GM21825 (cell line): ENCODE data around the gene ATP2A1.

Experiments
- ATAC-seq: cut with Tn5 transposase; IDR thresholded peaks from one replicate; pipeline ENCODE4 v1.9.1; 2021; ENCODE audit warnings: mild to moderate bottlenecking, moderate library complexity; ENCODE audit not compliant: unreplicated experiment

The ATP2A1 gene

DNA sequence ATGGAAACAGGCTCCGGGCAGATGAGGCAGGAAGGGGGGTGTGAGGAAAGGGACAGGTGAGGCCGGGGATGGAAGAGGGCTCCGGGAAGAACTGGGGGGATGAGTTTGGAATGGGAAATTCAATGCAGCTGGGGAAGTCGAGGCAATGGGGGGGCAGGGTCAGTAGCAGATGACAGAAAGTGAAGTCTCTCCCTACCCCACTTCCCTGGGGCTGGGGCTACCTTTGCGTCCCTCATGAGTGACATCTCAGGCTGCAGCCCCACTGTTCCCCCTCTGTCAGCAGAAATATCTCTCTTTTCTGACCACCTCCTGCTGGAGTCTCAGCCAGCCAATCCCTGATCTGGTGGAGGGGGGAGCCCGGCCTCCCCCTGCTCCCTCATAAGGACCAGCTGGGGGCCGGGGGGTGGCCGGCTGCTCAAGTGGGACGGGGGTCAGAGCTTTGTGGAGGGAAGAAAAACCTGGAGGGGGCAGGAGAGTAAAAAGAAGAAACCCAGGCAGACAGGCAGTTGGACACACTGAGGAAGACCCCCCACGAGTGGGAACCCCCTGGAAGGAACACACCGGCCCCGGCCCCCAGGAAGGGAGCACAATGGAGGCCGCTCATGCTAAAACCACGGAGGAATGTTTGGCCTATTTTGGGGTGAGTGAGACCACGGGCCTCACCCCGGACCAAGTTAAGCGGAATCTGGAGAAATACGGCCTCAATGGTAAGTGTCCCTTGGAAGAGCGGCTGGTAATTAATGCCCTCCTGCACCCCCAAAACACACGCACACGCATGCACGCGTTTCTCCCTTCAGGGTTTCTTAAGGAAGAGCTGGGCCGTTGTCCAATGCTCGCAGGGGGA lies at the start of gene ATP2A1:
Gene ATP2A1, plus strand, starts transcription at position 406 of the 844 bp plus-strand sequence. Its CDS starts 184 bp downstream, at position 590.
- no peak for ATAC-seq

DNA sequence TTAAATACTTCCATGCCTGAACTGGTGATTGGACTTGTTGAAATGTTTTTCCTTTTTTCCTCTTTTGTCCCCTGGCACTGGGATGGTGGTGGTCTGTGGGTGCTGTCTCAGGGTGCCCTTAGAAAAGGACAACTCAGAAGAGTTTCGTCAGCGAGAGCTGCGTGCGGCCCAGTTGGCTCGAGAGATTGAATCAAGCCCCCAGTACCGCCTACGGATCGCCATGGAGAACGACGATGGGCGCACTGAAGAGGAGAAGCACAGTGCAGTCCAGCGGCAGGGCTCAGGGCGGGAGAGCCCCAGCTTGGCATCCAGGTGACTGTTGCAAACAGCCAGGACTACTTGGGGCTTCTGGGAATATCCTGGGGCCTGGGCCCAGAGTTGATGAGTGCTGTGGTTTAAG lies 48.5 kb upstream of the ATP2A1 start:
- no peak for ATAC-seq

DNA sequence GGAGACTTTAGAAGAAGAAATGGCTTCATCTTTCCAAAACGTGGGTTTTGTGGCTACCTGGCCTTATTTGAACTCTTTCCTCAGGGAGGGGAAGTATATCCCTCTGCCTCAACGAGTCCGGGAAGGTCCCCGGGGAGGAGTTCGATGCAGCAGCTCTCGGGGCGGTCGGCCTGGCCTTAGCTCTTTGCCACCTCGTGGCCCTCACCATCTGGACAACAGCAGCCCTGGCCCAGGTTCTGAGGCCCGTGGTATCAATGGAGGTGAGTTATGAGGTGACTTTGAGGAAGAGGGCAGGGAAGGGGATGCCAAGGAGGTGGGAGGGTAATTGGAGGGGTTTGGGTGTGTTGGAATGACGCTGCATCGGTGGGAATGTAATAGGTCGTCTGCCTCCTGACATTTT lies 47.8 kb upstream of the ATP2A1 start:
- no peak for ATAC-seq

DNA sequence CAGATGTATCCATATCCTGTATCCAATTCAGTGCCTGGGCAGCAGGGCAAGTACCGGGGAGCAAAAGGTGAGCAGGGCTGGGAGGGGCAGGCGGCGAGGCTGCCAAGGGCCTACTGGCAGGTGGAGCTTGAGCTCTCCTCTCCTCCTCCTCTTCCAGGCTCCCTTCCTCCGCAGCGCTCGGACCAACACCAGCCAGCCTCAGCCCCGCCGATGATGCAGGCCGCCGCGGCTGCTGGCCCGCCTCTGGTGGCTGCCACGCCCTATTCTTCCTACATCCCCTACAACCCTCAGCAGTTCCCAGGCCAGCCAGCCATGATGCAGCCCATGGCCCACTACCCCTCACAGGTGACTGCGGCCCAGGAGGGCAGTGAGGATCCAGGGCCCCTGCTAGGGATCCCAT lies 43.9 kb upstream of the ATP2A1 start:
- no peak for ATAC-seq

DNA sequence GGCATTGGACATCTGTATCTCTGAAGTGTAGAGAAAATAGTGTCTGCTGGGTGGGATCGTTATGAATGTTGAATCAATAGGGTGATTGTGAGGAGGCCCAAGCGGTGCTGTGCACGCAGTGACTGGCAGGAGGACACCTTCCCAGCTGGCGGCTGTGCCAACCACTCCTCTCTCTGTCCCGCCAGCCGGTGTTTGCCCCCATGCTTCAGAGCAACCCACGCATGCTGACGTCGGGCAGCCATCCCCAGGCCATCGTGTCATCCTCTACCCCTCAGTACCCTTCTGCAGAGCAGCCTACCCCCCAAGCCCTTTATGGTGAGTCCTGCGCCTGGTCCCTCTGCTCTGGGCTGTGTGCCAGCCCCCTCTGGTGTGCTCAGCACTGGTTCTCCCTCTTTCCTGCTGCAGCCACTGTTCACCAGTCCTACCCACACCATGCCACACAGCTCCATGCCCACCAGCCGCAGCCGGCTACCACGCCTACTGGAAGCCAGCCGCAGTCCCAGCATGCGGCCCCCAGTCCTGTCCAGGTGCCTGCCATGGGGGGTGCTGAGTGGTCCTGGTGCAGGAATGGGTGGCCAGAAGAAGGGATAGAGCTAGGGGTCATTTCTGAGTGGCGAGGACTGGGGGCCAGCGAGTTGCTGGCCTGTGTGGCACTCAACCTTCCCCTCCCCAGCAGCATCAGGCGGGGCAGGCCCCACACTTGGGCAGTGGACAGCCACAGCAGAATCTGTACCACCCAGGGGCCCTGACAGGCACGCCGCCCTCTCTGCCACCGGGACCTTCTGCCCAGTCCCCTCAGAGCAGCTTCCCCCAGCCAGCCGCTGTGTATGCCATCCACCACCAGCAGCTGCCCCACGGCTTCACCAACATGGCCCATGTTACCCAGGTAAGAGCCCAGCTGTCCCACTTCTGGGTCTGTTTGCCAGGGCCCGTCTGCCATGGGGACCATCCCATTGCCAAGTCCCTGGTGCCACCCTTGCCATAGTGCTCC lies 43.1 kb upstream of the ATP2A1 start:
- no peak for ATAC-seq

DNA sequence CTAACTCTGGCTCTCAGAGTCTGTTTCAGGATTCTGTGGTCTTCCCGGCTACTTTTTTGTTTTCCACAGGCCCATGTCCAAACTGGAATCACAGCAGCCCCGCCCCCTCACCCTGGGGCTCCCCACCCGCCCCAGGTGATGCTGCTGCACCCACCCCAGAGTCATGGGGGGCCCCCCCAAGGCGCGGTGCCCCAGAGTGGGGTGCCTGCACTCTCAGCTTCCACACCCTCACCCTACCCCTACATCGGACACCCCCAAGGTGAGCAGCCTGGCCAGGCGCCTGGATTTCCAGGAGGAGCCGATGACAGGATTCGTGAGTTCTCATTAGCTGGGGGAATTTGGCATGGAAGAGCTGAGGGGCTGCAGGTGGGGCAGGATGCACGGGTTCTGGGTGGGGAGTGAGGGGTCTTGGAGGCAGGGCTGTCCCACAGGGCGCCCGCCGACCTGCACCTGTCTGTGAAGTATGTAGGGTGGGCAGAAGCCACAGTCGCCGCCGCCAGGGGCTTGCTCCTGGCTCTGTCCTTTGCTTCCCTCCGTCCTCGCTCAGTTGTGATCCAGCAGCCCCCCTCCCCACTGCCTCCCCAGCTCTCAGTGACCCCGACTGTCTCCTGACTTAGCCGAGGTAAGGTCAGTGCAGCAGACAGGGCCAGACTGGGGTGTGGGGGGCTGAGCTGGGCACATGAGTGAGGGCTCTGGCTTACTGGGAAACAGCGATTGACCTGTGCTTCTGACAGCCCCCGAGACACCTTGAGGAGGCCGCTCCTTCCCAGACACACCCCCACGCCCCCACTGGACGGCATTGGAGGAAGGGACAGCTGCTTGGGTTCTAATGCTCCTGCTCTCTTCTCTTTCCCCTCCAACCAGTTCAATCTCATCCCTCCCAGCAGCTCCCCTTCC lies 42.2 kb upstream of the ATP2A1 start:
- ATAC-seq: no peak

DNA sequence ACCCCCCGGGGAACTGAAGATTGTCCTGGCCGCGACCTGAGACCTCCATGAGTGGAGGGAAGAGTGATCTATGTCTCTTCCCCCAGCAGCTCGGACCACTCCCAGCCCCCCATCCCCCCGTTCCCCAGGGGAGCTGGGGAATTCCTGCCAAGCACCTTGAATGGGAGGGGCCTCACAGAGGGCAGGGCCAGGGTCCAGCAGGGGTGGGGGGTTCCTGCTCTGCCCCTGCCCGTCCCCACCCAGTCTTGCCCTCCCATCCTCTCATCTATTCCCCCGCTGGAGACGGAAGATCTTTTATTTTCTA lies 41.6 kb upstream of the ATP2A1 start:
- no peak for ATAC-seq

DNA sequence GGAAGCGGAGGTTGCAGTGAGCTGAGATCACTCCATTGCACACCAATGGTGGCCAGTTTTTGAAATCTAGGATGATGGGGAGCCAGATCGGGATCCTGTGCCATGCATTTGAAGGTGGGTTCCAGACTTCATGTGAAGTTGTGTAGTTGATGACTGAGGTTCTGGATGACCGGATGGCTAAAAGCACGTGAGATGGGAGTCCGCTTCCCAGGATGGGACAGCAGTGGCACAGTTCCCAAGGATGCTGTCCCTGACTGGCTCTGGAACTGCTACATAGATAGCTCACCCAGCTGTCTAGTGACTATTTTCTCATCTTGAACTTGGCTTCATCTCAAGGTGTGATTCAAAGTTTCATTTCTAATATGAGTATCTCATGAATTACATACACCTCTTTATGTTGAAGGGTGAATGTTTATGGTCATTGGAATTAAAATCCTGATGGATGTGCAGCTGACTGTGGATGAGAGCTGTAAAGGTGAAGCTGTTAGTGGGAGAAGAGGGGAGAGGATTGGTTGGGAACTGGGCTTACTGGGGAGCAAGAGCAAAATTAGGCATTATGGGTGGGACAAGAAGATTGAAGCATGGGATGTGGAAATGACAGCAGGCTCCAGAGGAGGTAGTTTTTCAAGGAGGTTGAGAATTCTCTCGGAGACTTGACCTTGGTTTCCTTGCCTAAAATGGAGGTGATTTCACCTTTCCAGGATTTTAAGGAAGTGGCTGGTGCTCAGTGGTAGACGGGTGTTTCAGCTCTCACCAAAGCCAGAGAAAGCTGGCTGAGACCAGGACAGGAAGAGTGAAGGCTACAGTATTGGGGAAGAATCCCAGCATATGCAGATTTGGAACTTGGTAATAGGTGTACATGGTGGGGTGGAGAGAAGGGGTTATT lies 40.4 kb upstream of the ATP2A1 start:
- ATAC-seq: no peak

DNA sequence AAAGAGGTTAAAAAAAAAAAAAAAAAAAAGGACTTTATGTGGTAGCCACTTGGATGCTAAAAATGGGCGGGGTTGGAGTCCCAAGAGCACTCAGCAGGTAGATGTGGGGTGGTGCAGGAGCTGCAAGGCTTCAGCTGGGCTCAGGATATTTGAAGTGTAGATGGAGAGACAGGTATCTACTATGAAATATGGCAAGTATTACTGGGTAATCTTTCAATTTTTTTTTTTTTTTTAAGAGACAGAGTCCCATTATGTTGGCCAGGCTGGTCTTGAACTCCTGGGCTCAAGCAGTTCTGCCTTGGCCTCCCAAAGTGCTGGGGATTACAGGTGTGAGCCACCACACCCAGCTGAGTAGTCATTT lies 39.8 kb upstream of the ATP2A1 start:
- ATAC-seq: no peak

DNA sequence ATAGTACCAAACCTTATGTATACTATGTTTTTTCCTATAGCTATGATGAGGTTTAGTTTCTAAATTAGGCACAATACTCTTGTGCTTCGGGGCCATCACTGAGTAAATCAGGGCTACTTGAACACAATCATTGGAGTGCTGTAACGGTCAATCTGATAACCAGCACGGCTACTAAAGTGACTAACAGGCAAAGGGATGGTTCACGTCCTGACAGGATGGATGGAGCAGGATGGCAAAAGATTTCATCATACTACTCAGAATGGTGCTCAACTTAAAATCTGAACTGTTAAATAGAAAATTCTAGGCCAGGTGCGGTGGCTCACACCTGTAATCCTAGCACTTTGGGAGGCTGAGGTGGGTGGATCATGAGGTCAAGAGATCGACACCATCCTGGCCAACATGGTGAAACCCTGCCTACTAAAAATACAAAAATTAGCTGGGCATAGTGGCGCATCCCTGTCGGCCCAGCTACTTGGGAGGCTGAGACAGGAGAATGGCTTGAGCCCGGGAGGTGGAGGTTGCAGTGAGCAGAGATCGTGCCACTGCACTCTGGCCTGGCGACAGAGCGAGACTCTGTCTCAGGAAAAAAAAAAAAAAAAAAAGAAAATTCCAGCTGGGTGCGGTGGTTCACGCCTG lies 39.2 kb upstream of the ATP2A1 start:
- ATAC-seq: no peak

DNA sequence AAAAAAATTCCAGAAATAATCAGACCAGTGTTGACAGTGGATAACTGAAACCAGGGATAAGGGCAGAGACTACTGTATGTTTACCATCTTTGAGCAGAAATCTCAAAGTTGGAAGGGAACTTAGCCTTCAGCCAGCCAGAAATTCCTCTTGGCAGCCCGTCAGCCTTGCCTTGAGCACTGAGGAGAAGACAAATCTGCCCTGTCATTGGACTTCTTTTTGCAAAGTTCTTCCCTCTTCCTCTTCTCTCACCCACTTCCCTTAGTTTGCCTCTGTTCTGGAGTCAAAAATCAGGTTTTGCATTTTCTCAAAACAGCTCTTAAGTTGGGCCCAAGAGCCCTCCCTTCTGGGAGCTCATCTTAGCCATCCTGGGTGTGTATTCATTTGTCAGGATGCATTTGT lies 38.4 kb upstream of the ATP2A1 start:
- no peak for ATAC-seq

DNA sequence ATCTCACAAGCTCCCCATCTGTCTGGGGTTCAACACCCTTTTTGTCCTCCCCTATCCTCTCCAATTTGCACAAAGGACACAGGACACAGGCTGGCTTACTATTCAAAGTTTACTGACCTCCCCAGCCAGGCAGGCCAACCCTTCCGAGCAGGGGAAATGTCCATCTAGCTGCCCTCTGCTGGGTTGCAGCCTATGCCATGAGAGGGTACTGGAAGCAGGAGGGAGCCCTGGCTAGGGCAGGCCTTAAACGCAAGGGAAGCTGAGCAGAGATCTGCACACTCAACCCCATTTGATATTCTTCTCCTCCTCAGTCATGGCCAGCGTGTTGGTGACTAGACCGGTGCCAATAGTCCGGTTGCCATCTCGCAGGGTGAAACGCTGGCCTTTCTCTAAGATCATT lies 35.6 kb upstream of the ATP2A1 start:
- ATAC-seq: no peak

DNA sequence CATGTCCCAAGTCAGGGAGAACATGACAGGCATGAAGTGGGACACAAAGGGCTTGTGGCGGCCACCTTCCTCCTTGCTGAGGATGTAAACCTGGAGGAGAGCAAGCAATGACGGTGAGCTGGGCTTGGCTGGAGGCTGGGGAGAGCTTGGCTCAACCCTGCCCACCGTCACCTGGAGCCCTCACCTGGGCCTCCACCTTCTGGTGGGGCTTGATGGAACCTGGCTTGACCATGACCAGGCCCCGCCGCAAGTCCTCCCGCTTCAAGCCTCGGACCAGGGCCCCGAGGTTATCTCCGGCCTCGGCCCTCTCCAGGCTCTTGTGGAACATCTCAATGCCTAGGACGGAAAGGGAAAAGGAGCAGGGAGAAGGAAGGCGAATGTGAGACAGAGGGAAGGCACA lies 34.5 kb upstream of the ATP2A1 start:
- no peak for ATAC-seq

DNA sequence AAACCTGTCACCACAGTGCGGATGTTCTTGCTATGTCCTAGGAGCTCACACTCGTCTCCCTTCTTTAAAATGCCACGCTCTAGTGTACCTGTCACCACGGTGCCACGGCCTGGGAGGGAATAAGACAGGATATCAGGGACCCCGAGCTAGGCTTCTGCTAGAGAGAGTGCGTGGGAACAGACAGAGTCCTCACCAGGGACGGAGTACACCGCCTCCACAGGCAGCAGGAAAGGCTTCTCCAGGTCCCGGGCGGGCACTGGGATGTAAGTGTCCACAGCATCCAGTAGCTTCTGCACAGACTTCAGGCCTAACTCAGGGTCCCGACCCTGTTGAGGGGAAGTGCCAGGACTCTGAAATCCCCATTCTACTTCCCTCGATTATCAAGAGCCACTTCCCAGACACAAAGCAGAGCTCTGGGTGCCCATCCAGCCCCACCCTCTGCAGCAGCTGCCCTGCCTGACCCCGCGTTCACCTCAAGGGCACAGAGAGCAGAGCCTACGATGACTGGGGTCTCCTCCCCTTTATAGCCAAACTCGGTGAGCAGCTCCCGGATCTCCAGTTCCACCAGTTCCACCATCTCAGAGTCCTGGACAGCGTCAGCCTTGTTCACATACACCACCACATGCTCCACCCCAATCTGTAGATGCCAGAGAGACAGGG lies 33.9 kb upstream of the ATP2A1 start:
- ATAC-seq: no peak

DNA sequence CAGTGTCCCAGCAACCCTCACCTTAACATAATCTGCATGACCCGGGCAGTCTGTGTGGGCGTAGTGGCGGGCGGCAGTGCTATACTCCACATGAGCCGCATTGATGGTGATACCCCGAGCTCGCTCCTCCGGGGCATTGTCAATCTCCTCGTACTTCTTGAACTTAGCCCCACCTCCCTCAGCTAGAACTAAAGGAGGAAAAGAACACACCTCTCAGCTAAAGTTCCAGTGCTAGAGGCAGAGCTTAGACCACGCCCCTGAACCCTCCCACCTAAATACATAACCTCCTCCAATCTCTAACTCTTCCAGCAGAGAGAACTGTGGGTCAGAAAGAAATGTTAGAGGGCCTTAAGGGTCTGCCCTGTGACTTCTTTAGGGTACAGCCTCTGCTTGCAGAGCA lies 33.0 kb upstream of the ATP2A1 start:
- no peak for ATAC-seq

DNA sequence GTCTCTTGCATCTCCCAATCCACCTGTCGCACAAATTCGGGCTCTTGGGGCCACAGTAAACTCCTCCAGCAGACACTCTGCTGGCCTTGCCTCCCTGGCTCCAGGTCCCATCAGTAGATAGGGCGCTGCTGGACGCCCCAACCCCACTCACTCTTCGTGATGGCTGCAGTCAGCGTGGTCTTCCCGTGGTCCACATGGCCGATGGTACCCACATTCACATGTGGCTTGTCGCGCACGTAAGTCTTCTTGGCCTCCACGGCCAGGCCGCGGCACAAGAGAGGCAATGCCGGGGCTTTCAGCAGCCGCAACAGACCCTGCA lies 32.6 kb upstream of the ATP2A1 start:
- peak; percentile 4 for ATAC-seq

DNA sequence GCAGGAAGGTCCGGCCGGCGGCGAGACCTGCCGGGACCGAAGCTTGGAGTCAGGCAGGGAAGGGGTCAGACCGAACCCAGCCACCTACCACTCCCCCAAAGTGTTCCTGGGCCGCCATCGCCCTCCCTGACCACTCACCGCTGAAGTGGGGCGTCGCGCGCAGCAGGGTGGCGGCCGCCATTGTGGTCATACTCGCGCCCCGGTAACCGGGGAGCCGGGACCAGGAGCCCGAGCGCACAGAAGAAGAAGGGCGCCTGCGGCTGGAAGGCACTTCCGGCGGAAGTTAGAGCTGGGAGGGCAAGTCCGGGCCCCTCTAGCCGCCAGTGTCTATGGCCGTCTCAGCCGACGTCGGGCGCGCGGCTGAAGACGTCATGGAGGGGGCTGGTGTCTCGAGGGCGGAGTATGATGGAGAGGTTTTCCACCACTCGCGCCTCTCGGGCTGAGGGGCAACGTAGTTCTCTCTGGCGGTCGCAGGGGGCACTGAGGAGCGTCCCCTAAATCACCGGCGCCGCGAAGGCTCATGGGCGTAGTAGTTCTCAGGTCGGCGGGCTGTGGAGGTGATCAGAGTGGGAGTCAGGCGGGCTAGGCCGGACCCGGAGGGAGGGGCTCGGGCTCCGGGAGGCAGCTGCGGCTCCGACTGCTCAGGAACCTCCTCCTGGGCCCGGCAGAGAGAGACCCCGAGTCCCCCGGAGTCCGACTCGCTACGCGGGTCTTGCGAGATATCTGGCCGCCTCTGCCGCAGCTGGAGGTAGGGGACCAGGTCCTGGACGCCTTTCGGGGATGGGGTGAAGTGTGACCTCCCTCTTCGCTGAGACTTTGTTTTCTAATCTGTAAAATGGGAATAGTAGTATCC lies 32.0 kb upstream of the ATP2A1 start, which contains the start of gene TUFM:
Gene TUFM, minus strand, starts transcription at position 269 of the 853 bp plus-strand sequence. Its CDS starts 79 bp downstream, at position 190.
- ATAC-seq: peak; percentile 87

DNA sequence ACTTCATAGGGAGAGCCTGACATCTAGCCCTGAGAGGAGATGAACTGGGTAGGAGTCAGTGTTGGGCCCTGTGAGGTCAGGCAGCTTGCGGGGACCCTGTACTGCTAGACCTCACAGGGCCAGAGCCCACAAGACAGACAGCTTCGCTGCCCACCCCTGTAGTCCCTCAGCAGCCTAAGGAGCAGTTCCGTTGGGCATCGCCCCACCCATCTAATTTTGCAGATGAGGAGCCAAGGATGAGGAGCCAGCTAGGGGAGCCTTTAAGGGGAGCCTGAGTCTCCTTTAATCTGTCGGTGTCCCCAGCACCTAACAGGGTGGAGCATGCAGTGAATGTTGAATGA lies 31.4 kb upstream of the ATP2A1 start:
- peak; percentile 2 for ATAC-seq
